Measurements from ENCODE around the gene ADCY1. TPM values are rescaled to one million over a fixed set of nuclear protein-coding genes. Genes with fewer than 3 reads are reported as not detected.
"Not testable (repeated sequence)": the region's sequence is repeated elsewhere in the genome, so short reads cannot be mapped to it uniquely, and the experiment has no call there.

Gene ADCY1
- polyA plus RNA-seq, 4 donors = under 0.01 to 1.0 (median 0.88) TPM; not detected in 1

GRCh38 chr7:45721686-45722598, 147.8 kb downstream of the ADCY1 start:
- Histone ChIP-seq H3K4me3 (ENCODE audit: low read depth in 1 of 3, low read length in 3 of 3) (no peak overlapping the region), H3K27me3 (ENCODE audit: control insufficient read depth in 3 of 3, insufficient read depth in 3 of 3, low read length in 3 of 3) (no peaks in the 10 kb centered on the region), H3K27ac (ENCODE audit: low read depth in 1 of 3, low read length in 2 of 3) (no peak overlapping the region), H3K9me3 (ENCODE audit: control insufficient read depth in 2 of 2, insufficient read depth in 1 of 2, low read depth in 1 of 2, low read length in 1 of 2) (peaks cover 0 to 6% of the 10 kb centered on the region in 2 donors), H3K4me1 (ENCODE audit: control insufficient read depth in 3 of 3, insufficient read depth in 2 of 3, low read depth in 1 of 3, low read length in 2 of 3) (no peaks in the 10 kb centered on the region), H3K36me3 (ENCODE audit: control insufficient read depth in 3 of 3, insufficient read depth in 2 of 3, low read depth in 1 of 3, low read length in 3 of 3) (peaks cover 5 to 21% (median 6%) of the 10 kb centered on the region in 3 donors)
- DNase-seq (no peak), FAIRE-seq (no peak)
- WGBS, 3 donors = 88 to 96% (median 94%) methylated on average over 22 of the region's 22 CpGs

GRCh38 chr7:45725231-45725630, 151.1 kb downstream of the ADCY1 start:
- not testable (repeated sequence) for H3K4me1 ChIP-seq (ENCODE audit: control insufficient read depth in 3 of 3, insufficient read depth in 2 of 3, low read depth in 1 of 3, low read length in 2 of 3); FAIRE-seq; H3K27me3 ChIP-seq (ENCODE audit: control insufficient read depth in 3 of 3, insufficient read depth in 3 of 3, low read length in 3 of 3); DNase-seq; H3K9me3 ChIP-seq (ENCODE audit: control insufficient read depth in 2 of 2, insufficient read depth in 1 of 2, low read depth in 1 of 2, low read length in 1 of 2); H3K27ac ChIP-seq (ENCODE audit: low read depth in 1 of 3, low read length in 2 of 3); H3K4me3 ChIP-seq (ENCODE audit: low read depth in 1 of 3, low read length in 3 of 3)
- WGBS, 3 donors = 93 to 98% (median 96%) methylated on average over 2 of the region's 2 CpGs
- peaks cover 8 to 27% (median 9%) of the 10 kb centered on the region in 3 donors for H3K36me3 ChIP-seq (ENCODE audit: control insufficient read depth in 3 of 3, insufficient read depth in 2 of 3, low read depth in 1 of 3, low read length in 3 of 3)

- Histone ChIP-seq H3K9me3 (ENCODE audit: control insufficient read depth in 2 of 2, insufficient read depth in 1 of 2, low read depth in 1 of 2, low read length in 1 of 2) (peaks cover 0 to 8% of the 10 kb centered on the region in 2 donors), H3K36me3 (ENCODE audit: control insufficient read depth in 3 of 3, insufficient read depth in 2 of 3, low read depth in 1 of 3, low read length in 3 of 3) (peaks cover 8 to 26% (median 9%) of the 10 kb centered on the region in 3 donors), H3K27ac (ENCODE audit: low read depth in 1 of 3, low read length in 2 of 3) (no peak overlapping the region), H3K4me1 (ENCODE audit: control insufficient read depth in 3 of 3, insufficient read depth in 2 of 3, low read depth in 1 of 3, low read length in 2 of 3) (no peaks in the 10 kb centered on the region), H3K27me3 (ENCODE audit: control insufficient read depth in 3 of 3, insufficient read depth in 3 of 3, low read length in 3 of 3) (no peaks in the 10 kb centered on the region), H3K4me3 (ENCODE audit: low read depth in 1 of 3, low read length in 3 of 3) (no peak overlapping the region)
- 98 to 99% (median 99%) methylated on average over 22 to 29 of the region's 29 CpGs for whole genome bisulfite sequencing, 3 donors
- DNase-seq = no peak
- FAIRE-seq = no peak
These were observed 152.7 kb downstream of the ADCY1 start for GRCh38 chr7:45726883-45727282.

- H3K27me3 ChIP-seq (ENCODE audit: control insufficient read depth in 3 of 3, insufficient read depth in 3 of 3, low read length in 3 of 3); H3K9me3 ChIP-seq (ENCODE audit: control insufficient read depth in 2 of 2, insufficient read depth in 1 of 2, low read depth in 1 of 2, low read length in 1 of 2); H3K4me1 ChIP-seq (ENCODE audit: control insufficient read depth in 3 of 3, insufficient read depth in 2 of 3, low read depth in 1 of 3, low read length in 2 of 3); DNase-seq; H3K36me3 ChIP-seq (ENCODE audit: control insufficient read depth in 3 of 3, insufficient read depth in 2 of 3, low read depth in 1 of 3, low read length in 3 of 3); H3K4me3 ChIP-seq (ENCODE audit: low read depth in 1 of 3, low read length in 3 of 3); H3K27ac ChIP-seq (ENCODE audit: low read depth in 1 of 3, low read length in 2 of 3): not testable (repeated sequence)
- FAIRE-seq = peak; percentile 89
- WGBS, 3 donors = 81 to 92% (median 92%) methylated on average over 5 of the region's 5 CpGs
These were observed 157.7 kb downstream of the ADCY1 start for GRCh38 chr7:45731692-45732443.

- FAIRE-seq; H3K9me3 ChIP-seq (ENCODE audit: control insufficient read depth in 2 of 2, insufficient read depth in 1 of 2, low read depth in 1 of 2, low read length in 1 of 2); H3K4me3 ChIP-seq (ENCODE audit: low read depth in 1 of 3, low read length in 3 of 3); H3K36me3 ChIP-seq (ENCODE audit: control insufficient read depth in 3 of 3, insufficient read depth in 2 of 3, low read depth in 1 of 3, low read length in 3 of 3); H3K27me3 ChIP-seq (ENCODE audit: control insufficient read depth in 3 of 3, insufficient read depth in 3 of 3, low read length in 3 of 3); DNase-seq; H3K4me1 ChIP-seq (ENCODE audit: control insufficient read depth in 3 of 3, insufficient read depth in 2 of 3, low read depth in 1 of 3, low read length in 2 of 3); H3K27ac ChIP-seq (ENCODE audit: low read depth in 1 of 3, low read length in 2 of 3): not testable (repeated sequence)
- WGBS, 3 donors = 95 to 99% (median 96%) methylated on average over 9 of the region's 9 CpGs
These were observed 164.8 kb downstream of the ADCY1 start for GRCh38 chr7:45738920-45739319.

GRCh38 chr7:45740573-45740972, 166.4 kb downstream of the ADCY1 start:
- not testable (repeated sequence) for H3K27me3 ChIP-seq (ENCODE audit: control insufficient read depth in 3 of 3, insufficient read depth in 3 of 3, low read length in 3 of 3); H3K9me3 ChIP-seq (ENCODE audit: control insufficient read depth in 2 of 2, insufficient read depth in 1 of 2, low read depth in 1 of 2, low read length in 1 of 2); H3K36me3 ChIP-seq (ENCODE audit: control insufficient read depth in 3 of 3, insufficient read depth in 2 of 3, low read depth in 1 of 3, low read length in 3 of 3); H3K4me3 ChIP-seq (ENCODE audit: low read depth in 1 of 3, low read length in 3 of 3); FAIRE-seq; H3K4me1 ChIP-seq (ENCODE audit: control insufficient read depth in 3 of 3, insufficient read depth in 2 of 3, low read depth in 1 of 3, low read length in 2 of 3); H3K27ac ChIP-seq (ENCODE audit: low read depth in 1 of 3, low read length in 2 of 3); DNase-seq
- 83 to 96% (median 94%) methylated on average over 3 of the region's 3 CpGs for WGBS, 3 donors

- not testable (repeated sequence) for H3K9me3 ChIP-seq (ENCODE audit: control insufficient read depth in 2 of 2, insufficient read depth in 1 of 2, low read depth in 1 of 2, low read length in 1 of 2); H3K4me3 ChIP-seq (ENCODE audit: low read depth in 1 of 3, low read length in 3 of 3); H3K4me1 ChIP-seq (ENCODE audit: control insufficient read depth in 3 of 3, insufficient read depth in 2 of 3, low read depth in 1 of 3, low read length in 2 of 3); H3K27ac ChIP-seq (ENCODE audit: low read depth in 1 of 3, low read length in 2 of 3); H3K36me3 ChIP-seq (ENCODE audit: control insufficient read depth in 3 of 3, insufficient read depth in 2 of 3, low read depth in 1 of 3, low read length in 3 of 3); DNase-seq; H3K27me3 ChIP-seq (ENCODE audit: control insufficient read depth in 3 of 3, insufficient read depth in 3 of 3, low read length in 3 of 3)
- peak; percentile 93 for FAIRE-seq
These were observed 174.8 kb downstream of the ADCY1 start for GRCh38 chr7:45748976-45749375.

- FAIRE-seq; H3K27ac ChIP-seq (ENCODE audit: low read depth in 1 of 3, low read length in 2 of 3): not testable (repeated sequence)
These were observed 177.2 kb downstream of the ADCY1 start for GRCh38 chr7:45751352-45751751.

More at GRCh38 chr7:45751352-45751751, 177.2 kb downstream of the ADCY1 start:
- not testable (repeated sequence) for H3K4me1 ChIP-seq (ENCODE audit: control insufficient read depth in 3 of 3, insufficient read depth in 2 of 3, low read depth in 1 of 3, low read length in 2 of 3); H3K4me3 ChIP-seq (ENCODE audit: low read depth in 1 of 3, low read length in 3 of 3); H3K27me3 ChIP-seq (ENCODE audit: control insufficient read depth in 3 of 3, insufficient read depth in 3 of 3, low read length in 3 of 3); DNase-seq; H3K9me3 ChIP-seq (ENCODE audit: control insufficient read depth in 2 of 2, insufficient read depth in 1 of 2, low read depth in 1 of 2, low read length in 1 of 2); H3K36me3 ChIP-seq (ENCODE audit: control insufficient read depth in 3 of 3, insufficient read depth in 2 of 3, low read depth in 1 of 3, low read length in 3 of 3)
- WGBS, 3 donors = 94% methylated on average over 2 of the region's 2 CpGs
